Uterus (tissue), 4 donors: ENCODE measurements around the gene XBP1. TPM values are rescaled to one million over a fixed set of nuclear protein-coding genes. Genes with fewer than 3 reads are reported as not detected.

ENCODE experiments used
- DNase-seq, 2 donors: peaks; one replicate each; pipeline ENCODE4 v3.0.0-alpha.2; 2019 to 2020
- H3K27ac ChIP-seq, 2 donors: fragments of 200-600 bp; sonication (generic); 1 replicate in 1 of 2; 2 replicates in 1 of 2; pipeline ENCODE4 v1.5.1; 2016 to 2018
- H3K27me3 ChIP-seq, 2 donors: fragments of 200-600 bp; sonication (generic); one replicate each; pipeline ENCODE4 v1.5.1; 2018 to 2019; ENCODE audit warnings: control low read depth in 1 of 2
- H3K36me3 ChIP-seq, 2 donors: fragments of 200-600 bp; sonication (generic); one replicate each; pipeline ENCODE4 v1.5.1; 2019; ENCODE audit warnings: control low read depth in 1 of 2
- H3K4me1 ChIP-seq, 2 donors: fragments of 200-600 bp; sonication (generic); one replicate each; pipeline ENCODE4 v1.5.1; 2018 to 2019; ENCODE audit warnings: control low read depth in 1 of 2
- H3K4me3 ChIP-seq, 2 donors: fragments of 200-600 bp; sonication (generic); 1 replicate in 1 of 2; 2 replicates in 1 of 2; pipeline ENCODE4 v1.5.1; 2018 to 2019; ENCODE audit warnings: mild to moderate bottlenecking in 1 of 2
- H3K9me3 ChIP-seq, 2 donors: fragments of 200-600 bp; sonication (generic); one replicate each; pipeline ENCODE4 v1.5.1; 2019; ENCODE audit warnings: control low read depth in 1 of 2
- CTCF ChIP-seq, 4 experiments: fragments of 200-600 bp in 2 of 4; fragments of 450-650 bp in 2 of 4; sonication (generic) in 2 of 4; IDR thresholded peaks; one replicate each; pipeline ENCODE4 v1.5.1; 2016 to 2019; ENCODE audit warnings: antibody characterized with exemption in 4 of 4, mild to moderate bottlenecking in 2 of 4, moderate library complexity in 1 of 4
- POLR2A ChIP-seq, 2 donors: fragments of 450-650 bp; IDR thresholded peaks; one replicate each; pipeline ENCODE4 v1.6.1; 2016; ENCODE audit warnings: antibody characterized with exemption in 2 of 2, mild to moderate bottlenecking in 1 of 2, moderate library complexity in 1 of 2
- intact Hi-C: fragments of 100-400 bp; cut with DNase I; formaldehyde crosslinking; loops from one replicate; pipeline ENCODE4 v1.15.1; 2023; ENCODE audit warnings: low total_unique reads
- total RNA-seq, 4 donors: library from RNA; depleted of rRNA in 3 of 4; stranded (reverse); fragments of >200 nt in 3 of 4; gene quantifications; one replicate each; pipeline versions ENCODE4 v1.1.0 to v1.2.4, GENCODE V29; 2014 to 2023
- donor health status: DM: yes; HTN: yes; CAD: no.

Gene XBP1
- total RNA-seq, 4 donors from 2014 or later: 64.0 to 231 (median 163) TPM

GRCh38 chr22:28791124-28791523 is 9.2 kb downstream of the XBP1 start:
- no peaks in the 10 kb centered on the region for H3K27me3 ChIP-seq
- DNase-seq: no peak
- no peak overlapping the region for H3K4me3 ChIP-seq
- peaks cover 0 to 3% of the 10 kb centered on the region in 2 donors for H3K4me1 ChIP-seq
- H3K36me3 ChIP-seq: no peaks in the 10 kb centered on the region
- no peak overlapping the region for H3K27ac ChIP-seq
- H3K9me3 ChIP-seq: no peaks in the 10 kb centered on the region
- intact Hi-C loops: no loop called here
- TF ChIP-seq POLR2A (IDR thresholded peaks at IDR 0.05) (no peak), CTCF (IDR thresholded peaks at IDR 0.05) (no peak)

- no peak overlapping the region for H3K4me3 ChIP-seq
- TF ChIP-seq CTCF (IDR thresholded peaks at IDR 0.05) (no peak), POLR2A (IDR thresholded peaks at IDR 0.05) (no peak)
- H3K4me1 ChIP-seq: no peaks in the 10 kb centered on the region
- no peaks in the 10 kb centered on the region for H3K36me3 ChIP-seq
- no peaks in the 10 kb centered on the region for H3K9me3 ChIP-seq
- no peak overlapping the region for H3K27ac ChIP-seq
- DNase-seq: no peak
- intact Hi-C loops: no loop called here
- H3K27me3 ChIP-seq: no peaks in the 10 kb centered on the region
These were observed 11.8 kb downstream of the XBP1 start for GRCh38 chr22:28788601-28789000.

GRCh38 chr22:28783786-28784671 is 16.3 kb downstream of the XBP1 start:
- TF ChIP-seq POLR2A (IDR thresholded peaks at IDR 0.05) (no peak), CTCF (IDR thresholded peaks at IDR 0.05) (no peak)
- no peaks in the 10 kb centered on the region for H3K27me3 ChIP-seq
- DNase-seq: no peak
- intact Hi-C loops: no loop called here
- no peaks in the 10 kb centered on the region for H3K9me3 ChIP-seq
- H3K27ac ChIP-seq: no peak overlapping the region
- no peaks in the 10 kb centered on the region for H3K36me3 ChIP-seq
- H3K4me1 ChIP-seq: no peaks in the 10 kb centered on the region
- H3K4me3 ChIP-seq: no peak overlapping the region

GRCh38 chr22:28780296-28780695 is 20.1 kb downstream of the XBP1 start:
- no peak overlapping the region for H3K27ac ChIP-seq
- no peaks in the 10 kb centered on the region for H3K27me3 ChIP-seq
- no peak overlapping the region for H3K4me3 ChIP-seq
- no peaks in the 10 kb centered on the region for H3K9me3 ChIP-seq
- no peaks in the 10 kb centered on the region for H3K4me1 ChIP-seq
- no peaks in the 10 kb centered on the region for H3K36me3 ChIP-seq
- intact Hi-C loops: no loop called here
- DNase-seq: no peak
- TF ChIP-seq POLR2A (IDR thresholded peaks at IDR 0.05) (no peak), CTCF (IDR thresholded peaks at IDR 0.05) (no peak)

GRCh38 chr22:28779833-28780232 is 20.5 kb downstream of the XBP1 start:
- no peaks in the 10 kb centered on the region for H3K9me3 ChIP-seq
- H3K36me3 ChIP-seq: no peaks in the 10 kb centered on the region
- H3K27me3 ChIP-seq: no peaks in the 10 kb centered on the region
- no peaks in the 10 kb centered on the region for H3K4me1 ChIP-seq
- TF ChIP-seq POLR2A (IDR thresholded peaks at IDR 0.05): no peak
- TF ChIP-seq CTCF (IDR thresholded peaks at IDR 0.05): no peak
- intact Hi-C loops: no loop called here
- no peak overlapping the region for H3K27ac ChIP-seq
- no peak overlapping the region for H3K4me3 ChIP-seq
- no peak for DNase-seq
